SK-N-SH (cell line): ENCODE results near the gene PAM16.
"Not testable (repeated sequence)": the region's sequence is repeated elsewhere in the genome, so short reads cannot be mapped to it uniquely, and the experiment has no call there.

Experiments used
- CTCF ChIP-seq: fragments of 200-600 bp; sonication (generic); IDR thresholded peaks from 2 replicates; pipeline ENCODE4 v1.6.1; 2017; ENCODE audit warnings: antibody characterized with exemption, mild to moderate bottlenecking, moderate library complexity
- IRF3 ChIP-seq: fragments of 150-350 bp; IDR thresholded peaks from 2 replicates; pipeline ENCODE4 v1.6.1; 2016; ENCODE audit warnings: mild to moderate bottlenecking, low read depth, low read length
- TAF1 ChIP-seq: IDR thresholded peaks from 2 replicates; pipeline ENCODE4 v1.6.1; 2012; ENCODE audit warnings: low read depth, mild to moderate bottlenecking, low read length, moderate library complexity, borderline replicate concordance
- YY1 ChIP-seq: IDR thresholded peaks from 2 replicates; pipeline ENCODE4 v1.4.0; 2012; ENCODE audit warnings: low read depth, mild to moderate bottlenecking

GRCh38 chr16:4333714-4334113, 17.4 kb downstream of the PAM16 start:
- TF ChIP-seq YY1, IRF3, TAF1, CTCF: not testable (repeated sequence)
